HG02938 (cell line): ENCODE data around the gene ATP2C1.

Source experiments
- ATAC-seq: cut with Tn5 transposase; IDR thresholded peaks from one replicate; pipeline ENCODE4 v1.9.1; 2021; ENCODE audit warnings: mild to moderate bottlenecking, moderate library complexity; ENCODE audit not compliant: unreplicated experiment

Gene ATP2C1

GRCh38 chr3:130895690-130896488, 2.0 kb downstream of the ATP2C1 start:
- no peak for ATAC-seq

- ATAC-seq, result no peak
These were observed 3.4 kb downstream of the ATP2C1 start for GRCh38 chr3:130897316-130897715.

GRCh38 chr3:130900959-130901358, 7.1 kb downstream of the ATP2C1 start:
- ATAC-seq, result no peak

GRCh38 chr3:130901463-130902204, 7.8 kb downstream of the ATP2C1 start:
- ATAC-seq, result no peak

GRCh38 chr3:130903412-130903908, 9.6 kb downstream of the ATP2C1 start:
- ATAC-seq, result no peak

GRCh38 chr3:130904491-130904890, 10.6 kb downstream of the ATP2C1 start:
- no peak for ATAC-seq

- ATAC-seq, result no peak
These were observed 11.7 kb downstream of the ATP2C1 start for GRCh38 chr3:130905551-130905950.

GRCh38 chr3:130906374-130906995, 12.6 kb downstream of the ATP2C1 start:
- no peak for ATAC-seq

GRCh38 chr3:130907500-130907899, 13.6 kb downstream of the ATP2C1 start:
- ATAC-seq, result no peak

- no peak for ATAC-seq
These were observed 14.1 kb downstream of the ATP2C1 start for GRCh38 chr3:130907966-130908365.

GRCh38 chr3:130915567-130916292, 21.8 kb downstream of the ATP2C1 start:
- peak; percentile 46 for ATAC-seq

GRCh38 chr3:130916507-130917167, 22.8 kb downstream of the ATP2C1 start:
- ATAC-seq, result no peak

- no peak for ATAC-seq
These were observed 24.4 kb downstream of the ATP2C1 start for GRCh38 chr3:130918328-130918727.

- ATAC-seq, result peak; percentile 64
These were observed 31.7 kb downstream of the ATP2C1 start for GRCh38 chr3:130925628-130926027.

GRCh38 chr3:130926504-130926903, 32.6 kb downstream of the ATP2C1 start:
- ATAC-seq, result no peak

- no peak for ATAC-seq
These were observed 35.9 kb downstream of the ATP2C1 start for GRCh38 chr3:130929804-130930203.

GRCh38 chr3:130932979-130933378, 39.1 kb downstream of the ATP2C1 start:
- ATAC-seq, result no peak

- no peak for ATAC-seq
These were observed 40.0 kb downstream of the ATP2C1 start for GRCh38 chr3:130933801-130934345.

GRCh38 chr3:130934442-130935089, 40.7 kb downstream of the ATP2C1 start:
- ATAC-seq, result no peak
